GM18951 (cell line): ENCODE data around the gene SWSAP1.
"Not testable (repeated sequence)": the region's sequence is repeated elsewhere in the genome, so short reads cannot be mapped to it uniquely, and the experiment has no call there.

Experiments used
- POLR2A ChIP-seq: IDR thresholded peaks from 4 replicates; pipeline ENCODE4 v1.6.1; 2011; ENCODE audit warnings: mild to moderate bottlenecking; ENCODE audit not compliant: insufficient read length, insufficient read depth; ENCODE audit errors: extremely low read depth
- in situ Hi-C: fragments of 300-500 bp; cut with MboI; formaldehyde crosslinking; loops from one replicate; pipeline ENCODE4 v1.12.0; 2022; ENCODE audit warnings: low sequenced_read_pairs, mixed read lengths, inconsistent platforms; ENCODE audit not compliant: unreplicated experiment

The SWSAP1 gene

DNA sequence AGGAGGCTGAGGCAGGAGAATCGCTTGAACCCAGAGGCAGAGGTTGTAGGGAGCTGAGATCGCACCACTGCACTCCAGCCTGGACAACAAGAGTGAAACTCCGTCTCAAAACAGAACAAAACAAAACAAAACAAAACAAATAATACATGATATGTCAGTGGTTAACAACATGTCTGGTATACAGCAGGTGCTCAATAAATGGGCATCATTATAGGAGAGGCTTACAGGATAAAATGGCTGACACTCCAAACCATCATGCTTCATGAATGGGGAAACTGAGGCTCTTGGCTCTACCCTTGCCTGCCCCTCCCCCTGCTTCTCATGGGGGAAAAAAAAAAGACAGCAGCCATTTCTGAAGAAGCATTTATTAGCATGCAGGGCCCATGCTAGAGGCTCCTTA is 32.0 kb upstream of the SWSAP1 start:
- in situ Hi-C loops: no loop called here
- TF ChIP-seq POLR2A: no peak

DNA sequence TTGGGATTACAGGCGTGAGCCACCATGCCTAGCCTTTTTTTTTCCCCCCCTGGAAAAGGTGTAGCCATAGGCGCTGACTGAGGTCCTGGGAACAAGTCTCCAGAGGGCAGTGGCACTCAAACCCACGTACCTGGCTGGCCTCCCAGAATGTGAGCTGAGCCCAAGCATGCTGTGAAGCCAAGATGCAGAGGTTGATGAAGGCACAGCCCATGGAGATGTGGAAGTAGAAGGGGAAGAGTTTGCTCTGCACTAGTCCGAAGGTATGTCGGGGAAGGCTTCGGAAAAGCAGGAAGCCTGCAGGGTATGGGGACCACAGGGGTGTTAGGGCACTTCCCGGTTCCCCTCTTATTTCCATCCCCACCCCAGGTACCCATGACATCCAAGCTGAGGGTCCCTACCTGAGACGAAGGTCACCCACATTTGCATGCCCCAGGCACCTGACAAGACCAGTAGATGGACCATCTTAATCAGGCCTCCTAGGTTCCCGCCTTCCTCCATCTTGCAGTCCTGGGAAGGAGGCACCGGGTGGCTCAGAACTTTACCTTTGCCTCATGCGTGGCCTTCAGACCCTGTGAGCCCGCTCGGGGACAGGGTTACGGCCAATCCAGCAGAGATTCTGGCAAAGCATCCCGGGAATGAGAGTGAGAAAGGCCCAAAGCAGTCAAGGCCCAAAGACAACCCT is 29.2 kb upstream of the SWSAP1 start:
- TF ChIP-seq POLR2A: no peak

DNA sequence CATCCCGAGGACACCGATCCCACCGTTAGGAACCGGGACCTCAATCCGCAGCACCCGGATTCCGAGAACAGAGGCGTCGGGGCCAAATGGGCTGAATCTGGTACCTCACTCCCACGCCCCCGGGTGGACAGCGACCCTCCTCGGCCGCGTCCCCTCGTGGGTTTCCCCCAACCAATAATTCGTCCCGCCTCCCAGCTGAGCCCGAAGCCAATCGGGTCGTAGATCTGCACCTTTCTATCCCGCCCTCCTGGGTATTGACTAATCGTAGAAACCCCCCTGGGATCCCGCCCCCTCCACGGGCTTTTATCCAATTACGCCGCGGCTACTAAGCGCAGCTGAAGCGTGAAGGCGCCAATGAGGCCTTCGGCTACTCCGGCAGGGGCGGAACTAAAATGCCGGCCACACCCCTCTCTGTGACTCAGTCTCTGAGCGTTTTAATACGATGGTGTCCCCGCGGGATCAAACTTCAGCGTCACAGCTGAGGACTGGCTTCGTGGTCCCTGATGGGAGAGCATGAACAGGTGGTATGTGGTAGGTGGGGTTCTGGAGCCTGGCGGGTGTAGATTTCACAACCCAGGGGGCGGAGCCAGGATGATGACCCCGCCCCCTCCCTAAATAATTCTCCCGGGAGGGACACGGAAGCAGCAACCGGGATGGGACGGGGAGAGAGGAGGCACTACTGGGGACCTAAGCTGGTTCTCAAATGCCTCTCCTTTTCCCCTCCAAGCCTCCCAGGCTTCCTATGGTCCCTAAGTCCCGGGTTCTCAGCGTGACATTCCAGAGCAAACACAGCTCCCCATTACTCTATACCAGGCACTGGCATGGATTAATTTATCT is 28.1 kb upstream of the SWSAP1 start, which contains the start of the genes CCDC159 and TMEM205:
TSS of gene CCDC159 (plus strand) at position 416 of the 837 bp plus-strand sequence. CDS start at position 504, 88 bp downstream.
TSS of gene TMEM205 (minus strand) at position 165 of the 837 bp plus-strand sequence. CDS start 649 bp downstream, outside the sequence.
- in situ Hi-C loops: no loop called here
- peak; percentile 71 for TF ChIP-seq POLR2A

More for the DNA sequence above, 29.2 kb upstream of the SWSAP1 start:
- in situ Hi-C loops: no loop called here

DNA sequence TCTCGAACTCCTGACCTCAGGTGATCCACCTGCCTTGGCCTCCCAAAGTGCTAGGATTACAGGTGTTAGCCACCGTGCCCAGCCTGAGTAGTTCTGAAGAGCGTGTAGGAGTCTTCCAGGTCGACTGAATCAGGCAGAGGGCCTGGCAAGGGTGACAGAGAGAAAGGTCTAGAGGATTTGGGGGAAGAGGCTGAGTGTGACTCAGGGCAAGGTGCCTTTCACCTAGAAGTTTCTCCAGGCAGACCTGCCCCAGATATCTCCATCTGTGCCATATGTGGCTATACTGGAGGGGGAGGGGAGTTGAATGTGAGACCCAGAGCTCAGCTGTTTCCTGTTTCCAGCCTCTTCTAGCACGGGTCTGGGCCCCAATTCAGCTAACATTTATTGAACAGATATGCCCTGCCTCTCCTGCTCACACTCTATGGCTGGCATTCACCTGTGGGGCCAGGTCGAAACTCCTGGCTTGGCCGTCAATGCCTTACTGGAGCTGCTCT is 26.9 kb upstream of the SWSAP1 start:
- in situ Hi-C loops: no loop called here
- no peak for TF ChIP-seq POLR2A

DNA sequence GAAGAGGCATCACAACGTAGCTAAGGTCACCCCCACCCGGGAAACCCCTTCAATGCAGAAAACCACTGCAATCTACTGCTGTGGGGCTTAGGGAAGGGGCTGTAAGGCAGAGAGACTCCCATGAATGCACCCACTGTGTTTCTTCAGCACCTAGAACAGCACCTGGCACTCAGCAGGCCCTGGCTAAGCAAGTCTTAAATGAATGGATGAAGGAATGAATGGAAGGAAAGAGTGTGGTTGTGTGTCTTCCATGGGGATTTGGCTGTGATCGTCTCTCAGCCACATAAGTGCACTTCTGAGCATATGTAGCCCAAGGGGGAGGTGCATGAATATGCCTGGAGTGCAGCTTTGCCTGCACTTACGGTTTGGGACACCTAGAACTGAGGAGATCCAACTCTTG is 25.3 kb upstream of the SWSAP1 start:
- TF ChIP-seq POLR2A: no peak

DNA sequence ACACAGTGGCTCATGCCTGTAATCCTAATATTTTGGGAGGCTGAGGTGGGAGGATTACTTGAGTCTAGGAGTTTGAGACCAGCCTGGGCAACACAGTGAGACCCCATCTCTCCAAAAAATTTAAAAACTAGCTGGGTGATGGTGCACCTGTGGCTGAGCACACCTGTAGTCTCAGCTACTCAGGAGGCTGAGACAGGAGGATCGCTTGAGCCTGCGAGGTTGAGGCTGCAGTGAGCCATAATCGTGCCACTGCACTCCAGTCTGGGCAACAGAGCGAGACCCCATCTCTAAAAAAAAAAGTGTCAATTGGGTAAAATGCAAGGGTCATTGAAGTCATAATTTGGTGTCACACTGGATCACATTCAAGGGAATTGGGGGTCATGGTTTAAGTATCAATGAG is 20.4 kb upstream of the SWSAP1 start:
- in situ Hi-C loops: not testable (repeated sequence)

More for the DNA sequence above, 25.3 kb upstream of the SWSAP1 start:
- in situ Hi-C loops: no loop called here

DNA sequence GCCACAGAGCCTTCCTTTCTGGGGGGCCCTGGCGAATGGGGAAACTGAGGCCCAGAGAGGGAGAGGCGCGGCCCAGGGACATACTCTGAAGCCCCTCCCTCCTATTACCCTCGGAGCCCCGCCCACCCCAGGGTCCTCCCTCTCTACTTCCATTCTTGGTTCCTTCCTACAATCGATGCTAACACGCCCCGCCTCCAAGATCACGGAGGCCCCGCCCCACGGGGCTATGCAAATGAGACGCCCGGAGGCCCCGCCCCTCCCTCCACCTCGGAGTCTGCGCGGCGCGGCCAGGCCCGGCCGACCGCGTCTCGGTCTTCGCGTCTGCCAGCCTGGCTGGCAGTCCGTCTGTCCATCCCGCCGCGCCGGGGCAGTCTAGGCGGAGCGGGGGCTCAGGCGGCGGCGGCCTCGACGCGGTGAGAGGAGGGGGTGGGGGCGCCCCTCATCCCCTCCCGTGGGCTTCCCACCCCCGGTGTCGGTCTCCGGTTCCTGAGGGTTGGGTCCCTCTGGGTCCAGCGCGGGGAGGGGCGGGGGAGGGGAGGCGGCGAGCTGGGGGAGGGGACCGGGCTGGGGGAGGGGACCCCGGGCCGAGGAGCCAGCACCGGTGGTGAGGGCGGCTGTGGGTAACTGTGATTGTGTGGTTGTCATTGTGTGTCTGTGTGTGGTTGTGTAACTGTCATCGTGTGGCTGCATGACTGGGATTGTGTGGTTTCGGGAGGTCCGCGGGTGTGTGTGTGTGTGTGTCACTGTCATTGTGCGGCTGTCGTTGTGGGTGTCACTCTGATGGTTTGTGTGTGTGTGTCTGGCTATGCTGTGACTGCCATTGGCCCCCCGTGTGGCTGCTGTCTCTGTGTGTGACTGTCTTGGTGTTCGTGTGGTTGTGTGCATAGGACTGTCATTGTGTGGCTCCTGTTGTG is 19.0 kb upstream of the SWSAP1 start, which contains the start of gene PLPPR2:
TSS of gene PLPPR2 (plus strand) at position 273 of the 914 bp plus-strand sequence. CDS start 2,242 bp downstream, outside the sequence.
- in situ Hi-C loops: no loop called here
- peak; percentile 53 for TF ChIP-seq POLR2A

DNA sequence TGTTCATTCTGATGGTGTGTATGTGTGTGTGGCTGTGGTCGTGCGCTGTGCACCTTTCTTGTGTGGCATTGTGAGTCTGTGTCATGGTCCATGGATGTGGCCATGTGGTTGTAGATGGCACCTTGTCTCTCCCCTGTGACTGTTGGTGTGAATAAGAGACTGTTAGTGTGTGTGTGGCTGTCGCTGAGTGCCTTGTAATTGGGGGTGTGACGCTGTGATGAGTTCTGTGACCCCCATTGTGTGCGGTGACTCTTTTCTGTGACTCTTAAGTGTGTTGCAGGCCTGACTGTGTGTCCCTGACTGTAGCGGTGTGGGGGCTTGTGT is 18.4 kb upstream of the SWSAP1 start:
- TF ChIP-seq POLR2A: no peak
- in situ Hi-C loops: no loop called here

DNA sequence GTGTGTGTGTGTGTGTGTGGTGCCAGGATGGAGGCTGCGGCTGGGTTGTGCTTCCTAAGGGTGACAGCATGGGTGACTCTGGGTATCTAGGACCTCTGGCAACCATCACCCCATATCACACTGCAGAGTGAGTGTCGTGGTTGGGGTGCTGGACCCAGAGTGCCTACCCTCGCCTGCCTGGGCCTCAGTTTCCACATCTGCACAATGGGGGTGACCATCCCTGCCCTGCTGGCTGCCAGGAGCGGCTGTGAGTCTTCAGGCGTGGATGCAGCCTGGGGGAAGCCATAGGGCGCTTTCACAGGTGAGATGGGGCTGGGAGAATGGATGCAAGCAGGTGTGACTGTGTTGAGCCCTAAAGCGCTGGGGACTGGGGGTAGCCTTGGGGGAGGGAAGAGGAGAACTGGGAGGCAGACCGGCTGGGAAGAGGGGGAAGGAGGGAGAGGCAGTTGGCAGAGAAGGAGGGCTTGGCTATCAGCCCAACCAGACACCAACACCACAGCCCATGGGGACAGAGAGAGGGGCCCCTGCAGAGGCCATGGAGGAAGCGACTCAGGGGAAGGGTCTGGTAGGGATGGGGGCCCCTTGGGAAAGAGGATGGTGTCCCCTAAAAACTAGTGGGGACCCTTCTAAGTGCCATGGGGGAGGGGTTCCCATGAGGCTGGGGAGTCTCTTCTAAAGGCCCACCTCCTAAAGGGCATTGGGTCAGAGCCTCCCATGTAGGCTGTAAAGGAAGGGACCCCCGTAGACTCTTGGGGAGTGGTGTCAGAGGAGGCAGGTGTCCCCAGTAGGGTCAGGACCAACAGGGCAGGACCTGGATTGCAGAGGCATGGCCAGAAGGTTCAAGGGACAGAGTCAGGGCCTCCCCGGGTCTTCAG is 17.6 kb upstream of the SWSAP1 start:
- TF ChIP-seq POLR2A: no peak
- in situ Hi-C loops: no loop called here

DNA sequence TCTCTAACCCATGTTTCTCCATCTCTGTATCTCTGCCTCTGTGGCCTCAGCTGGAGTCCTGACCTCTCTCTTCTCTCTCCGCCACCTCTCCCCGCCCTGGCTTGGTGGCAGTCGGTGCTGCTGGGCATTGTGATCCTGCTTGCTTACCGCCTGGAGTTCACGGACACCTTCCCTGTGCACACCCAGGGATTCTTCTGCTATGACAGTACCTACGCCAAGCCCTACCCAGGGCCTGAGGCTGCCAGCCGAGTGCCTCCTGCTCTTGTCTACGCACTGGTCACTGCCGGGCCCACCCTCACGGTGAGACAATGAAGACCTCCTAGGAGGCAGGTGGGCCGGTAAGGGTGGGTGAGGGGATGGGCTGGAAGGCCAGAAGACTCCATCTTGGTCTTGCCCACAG is 15.0 kb upstream of the SWSAP1 start:
- in situ Hi-C loops: no loop called here
- no peak for TF ChIP-seq POLR2A

DNA sequence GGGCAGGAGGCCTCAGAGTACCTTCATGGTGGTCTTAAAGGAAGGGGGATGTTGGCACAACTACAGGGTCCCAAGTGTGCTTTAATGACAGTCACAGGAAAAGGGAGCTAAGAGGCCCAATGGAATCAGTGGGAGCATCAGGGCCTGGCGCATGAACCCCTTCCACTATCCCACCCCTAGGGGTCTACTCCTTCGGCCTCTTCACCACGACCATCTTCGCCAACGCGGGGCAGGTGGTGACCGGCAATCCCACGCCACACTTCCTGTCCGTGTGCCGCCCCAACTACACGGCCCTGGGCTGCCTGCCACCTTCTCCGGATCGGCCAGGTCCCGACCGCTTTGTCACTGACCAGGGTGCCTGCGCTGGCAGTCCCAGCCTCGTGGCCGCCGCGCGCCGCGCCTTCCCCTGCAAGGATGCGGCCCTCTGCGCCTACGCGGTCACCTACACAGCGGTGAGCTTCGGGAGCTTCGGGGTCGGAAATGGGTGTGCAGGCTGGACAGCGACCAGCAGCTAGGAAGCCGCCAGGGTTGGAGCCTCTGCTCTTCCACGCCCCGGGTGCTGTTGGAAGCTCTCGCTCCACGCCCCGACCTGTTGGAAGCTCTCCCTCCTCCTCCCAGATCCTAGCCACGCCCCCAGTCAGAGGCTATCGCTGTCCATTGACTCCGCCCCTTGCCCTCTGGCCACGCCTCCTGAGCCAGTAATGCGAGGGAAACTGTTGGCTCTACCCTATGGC is 13.3 kb upstream of the SWSAP1 start:
- TF ChIP-seq POLR2A: no peak
- in situ Hi-C loops: no loop called here
